HG03565 (cell line): Measurements from ENCODE around the gene HSPB7.
"Not testable (repeated sequence)": the region's sequence is repeated elsewhere in the genome, so short reads cannot be mapped to it uniquely, and the experiment has no call there.

Experiments used
- ATAC-seq: cut with Tn5 transposase; IDR thresholded peaks from one replicate; pipeline ENCODE4 v1.9.1; 2021; ENCODE audit warnings: mild to moderate bottlenecking, moderate library complexity; ENCODE audit not compliant: unreplicated experiment

The HSPB7 gene

DNA sequence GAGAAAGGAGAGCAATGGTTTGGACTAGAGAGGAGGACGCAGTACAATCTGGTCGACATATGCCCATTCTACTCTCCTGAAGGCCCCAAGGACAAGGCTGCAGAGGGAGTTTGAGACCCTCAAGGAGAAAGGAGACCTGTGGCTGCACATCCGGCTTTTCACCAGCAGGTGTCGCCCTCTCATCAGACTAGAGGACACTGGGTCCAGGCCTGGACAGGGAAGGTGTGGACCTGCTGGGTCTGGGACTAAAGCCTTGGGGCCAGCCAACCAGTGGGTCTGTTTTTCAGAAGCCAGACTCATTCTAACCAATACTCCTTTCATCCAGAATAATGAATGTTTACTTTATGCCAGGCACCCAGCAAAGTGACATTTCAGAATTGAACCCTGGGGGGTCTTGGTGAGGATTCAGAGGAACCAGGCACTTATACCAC is 8.8 kb downstream of the HSPB7 start:
- no peak for ATAC-seq

DNA sequence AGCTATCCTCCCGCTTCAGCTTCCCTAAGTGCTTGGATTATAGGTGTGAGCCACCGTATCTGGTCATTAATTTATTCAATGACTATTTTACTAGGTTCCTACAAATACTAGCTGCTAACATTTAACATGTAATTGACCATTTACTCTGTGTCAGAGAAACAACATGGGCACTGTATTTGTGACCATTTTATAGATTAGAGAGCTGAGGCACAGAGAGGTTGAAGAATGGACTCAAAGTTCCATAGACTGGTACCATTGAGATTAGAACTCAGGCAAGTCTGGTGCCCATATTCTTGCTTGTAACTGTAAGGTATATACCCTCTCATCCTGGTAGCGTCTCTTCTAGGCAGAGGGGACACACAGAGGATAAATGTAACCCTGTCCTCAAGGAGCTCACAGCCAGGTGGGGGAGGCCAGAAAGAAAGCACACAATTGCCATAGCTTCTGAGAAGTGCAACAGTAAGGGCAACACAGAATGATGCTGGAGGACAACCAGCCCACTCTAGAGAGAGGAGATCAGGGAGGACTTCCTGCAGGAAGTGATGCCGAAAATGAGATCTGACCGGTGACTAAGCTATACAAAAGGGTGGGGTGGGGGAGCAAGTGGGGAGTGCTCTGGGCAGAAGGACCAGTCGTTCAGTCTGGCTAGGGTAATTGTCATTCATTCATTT is 10.0 kb downstream of the HSPB7 start:
- no peak for ATAC-seq

GRCh38 chr1:16006552-16007485 is 11.0 kb downstream of the HSPB7 start:
- no peak for ATAC-seq

DNA sequence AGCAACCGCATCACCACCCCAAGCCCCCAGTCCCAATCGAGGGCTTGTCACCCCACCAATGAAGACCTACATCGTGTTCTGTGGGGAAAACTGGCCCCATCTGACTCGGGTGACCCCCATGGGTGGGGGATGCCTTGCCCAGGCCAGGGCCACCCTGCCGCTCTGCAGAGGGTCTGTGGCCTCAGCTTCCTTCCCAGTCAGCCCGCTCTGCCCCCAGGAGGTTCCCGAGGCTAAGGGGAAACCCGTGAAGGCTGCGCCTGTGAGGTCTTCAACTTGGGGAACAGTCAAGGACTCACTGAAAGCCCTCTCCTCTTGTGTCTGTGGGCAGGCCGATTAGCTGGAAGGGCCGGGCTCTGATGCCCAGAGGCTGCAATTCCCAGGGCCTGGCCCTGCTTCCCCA is 11.8 kb downstream of the HSPB7 start:
- ATAC-seq = no peak

DNA sequence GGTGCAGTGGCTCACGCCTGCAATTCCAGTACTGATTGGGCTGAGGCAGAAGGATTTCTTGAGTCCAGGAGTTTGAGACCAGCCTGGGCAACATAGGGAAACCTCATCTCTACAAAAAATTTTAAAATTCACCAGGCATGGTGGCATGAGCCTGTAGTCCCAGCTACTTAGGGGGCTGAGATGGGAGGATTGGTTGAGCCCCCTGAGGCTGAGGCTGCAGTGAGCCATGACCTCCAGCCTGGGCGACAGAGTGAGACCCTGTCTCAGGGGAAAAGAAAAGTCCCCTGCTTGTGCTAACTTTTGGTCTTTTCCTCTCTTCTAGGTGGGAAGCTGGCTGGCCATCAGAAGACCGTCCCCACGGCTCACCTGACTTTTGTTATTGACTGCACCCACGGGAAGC is 12.2 kb downstream of the HSPB7 start:
- no peak for ATAC-seq

GRCh38 chr1:16001274-16001673 is 16.6 kb downstream of the HSPB7 start:
- ATAC-seq = not testable (repeated sequence)

DNA sequence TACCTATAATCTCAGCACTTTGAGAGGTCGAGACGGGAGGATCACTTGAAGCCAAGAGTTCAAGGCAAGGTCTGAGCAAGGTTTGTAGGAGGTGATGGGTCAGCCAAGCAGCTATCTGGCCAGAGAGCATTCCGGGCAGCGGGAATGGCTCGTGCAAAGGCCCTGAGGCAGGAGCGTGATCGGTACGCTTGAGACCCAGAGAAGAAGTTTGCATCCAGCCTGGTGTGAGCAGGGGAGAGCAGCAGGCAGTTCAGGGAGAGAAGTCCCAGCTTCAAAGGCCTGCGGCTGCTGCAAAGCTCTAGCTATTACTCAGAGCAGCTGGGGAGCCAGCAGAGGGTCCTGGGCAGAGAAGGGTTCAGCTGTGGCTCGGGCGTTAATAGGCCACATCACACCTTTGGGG is 18.9 kb downstream of the HSPB7 start:
- no peak for ATAC-seq

- ATAC-seq = no peak
Observed at GRCh38 chr1:15997637-15998280, 20.1 kb downstream of the HSPB7 start.

GRCh38 chr1:15997076-15997585 is 20.7 kb downstream of the HSPB7 start:
- no peak for ATAC-seq

DNA sequence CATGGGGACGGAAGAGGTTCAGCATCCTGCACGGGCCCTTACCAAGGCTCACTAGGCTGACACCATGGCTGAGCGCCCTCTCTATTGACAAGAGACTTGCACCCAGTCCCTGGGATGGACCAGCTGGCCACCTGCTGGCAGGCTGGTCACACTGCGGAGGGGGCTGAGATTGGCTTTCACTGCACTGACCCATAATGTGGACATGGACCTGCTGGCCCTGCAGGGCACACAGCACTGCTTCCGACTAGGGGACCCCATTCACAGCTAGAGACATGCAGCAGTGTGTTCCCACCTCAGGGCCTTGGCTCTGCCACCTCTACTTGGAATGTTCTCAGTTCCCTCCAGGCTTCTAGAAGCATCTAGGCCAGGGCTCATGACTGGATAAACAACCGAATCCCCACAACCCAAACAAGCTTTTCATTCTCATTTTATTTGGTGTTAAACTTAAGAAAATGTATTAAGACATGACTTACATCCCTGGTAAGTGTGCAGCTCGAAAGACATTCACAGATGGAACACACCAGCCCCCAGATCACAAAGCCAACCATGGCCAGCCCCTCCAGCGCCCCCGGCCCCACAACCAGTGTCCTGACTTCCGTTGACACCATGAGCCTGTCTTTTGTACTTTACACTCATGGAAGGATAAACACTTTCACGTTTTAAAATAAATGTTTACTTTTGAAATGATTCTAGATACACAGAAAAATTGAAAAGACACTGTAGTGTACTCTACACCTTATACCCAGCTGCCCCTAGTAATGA is 23.1 kb downstream of the HSPB7 start:
- ATAC-seq = no peak

- ATAC-seq = no peak
Observed at GRCh38 chr1:15994081-15994480, 23.8 kb downstream of the HSPB7 start.

- no peak for ATAC-seq
Observed at GRCh38 chr1:15993666-15994065, 24.2 kb downstream of the HSPB7 start.

GRCh38 chr1:15992582-15993500 is 25.0 kb downstream of the HSPB7 start:
- ATAC-seq = no peak

GRCh38 chr1:15992187-15992553 is 25.7 kb downstream of the HSPB7 start:
- ATAC-seq = no peak

GRCh38 chr1:15991427-15992186 is 26.2 kb downstream of the HSPB7 start:
- ATAC-seq = no peak

- ATAC-seq = no peak
Observed at GRCh38 chr1:15989776-15990175, 28.1 kb downstream of the HSPB7 start.

- ATAC-seq = no peak
Observed at GRCh38 chr1:15988856-15989736, 28.7 kb downstream of the HSPB7 start.
